MM.1S (cell line): ENCODE results near the gene SLC25A48.

ENCODE experiments used
- CTCF ChIP-seq: fragments of 300-600 bp; sonication (generic); IDR thresholded peaks from 2 replicates; pipeline ENCODE4 v1.5.1; 2016; ENCODE audit warnings: antibody characterized with exemption, low read length, mixed read lengths
- EZH2phosphoT487 ChIP-seq: fragments of 300-600 bp; sonication (generic); IDR thresholded peaks from 2 replicates; pipeline ENCODE4 v1.6.1; 2018; ENCODE audit warnings: antibody characterized with exemption, low read length

GRCh38 chr5:135839566-135839965 is 5.1 kb downstream of the SLC25A48 start:
- no peak for TF ChIP-seq CTCF
- no peak for TF ChIP-seq EZH2phosphoT487
